B cell (primary cell): ENCODE results near the gene RNF167. TPM values are rescaled to one million over a fixed set of nuclear protein-coding genes. Genes with fewer than 3 reads are reported as not detected.

Experiments used
- ATAC-seq: fragments of 200-7000 bp; cut with Tn5 transposase; one replicate; pipeline ENCODE4 v1.10.0; 2021; ENCODE audit warnings: low read depth, mild to moderate bottlenecking, moderate number of reproducible peaks, moderate library complexity
- CTCF ChIA-PET: fragments of 350-600 bp; sonication (Branson Sonifier 250); formaldehyde crosslinking; loops from one replicate; lab custom pipeline; 2021; ENCODE audit warnings: antibody characterized with exemption, inconsistent platforms; lab: Charles Lee
- POLR2A ChIA-PET: fragments of 350-600 bp; sonication (Branson Sonifier 250); formaldehyde crosslinking; loops from one replicate; lab custom pipeline; 2021; ENCODE audit warnings: antibody characterized with exemption; lab: Charles Lee
- DNase-seq: peaks from one replicate; pipeline ENCODE4 v3.0.0; 2013
- H2AFZ ChIP-seq: 2 replicates; pipeline ENCODE4 v1.6.1; 2012; ENCODE audit warnings: mild to moderate bottlenecking, low read depth, low read length; ENCODE audit not compliant: insufficient read depth, poor library complexity, severe bottlenecking
- H3K27ac ChIP-seq, 2 donors: 1 replicate in 1 of 2; 2 replicates in 1 of 2; pipeline ENCODE4 v1.5.1; 2012 to 2013; ENCODE audit warnings: low read length in 2 of 2, mild to moderate bottlenecking in 2 of 2, moderate library complexity in 1 of 2
- H3K27me3 ChIP-seq, 4 experiments: fragments of 200-600 bp in 1 of 4; sonication (generic) in 1 of 4; replicated peaks in 1 of 4; 1 replicate in 2 of 4; 2 replicates in 2 of 4; pipeline versions ENCODE4 v1.6.1 to v1.7.0; 2013 to 2016; ENCODE audit warnings: low read length in 3 of 4, mild to moderate bottlenecking in 2 of 4, mixed read lengths in 1 of 4, moderate library complexity in 1 of 4; ENCODE audit not compliant: insufficient read depth in 4 of 4, control insufficient read depth in 3 of 4; ENCODE audit errors: control extremely low read depth in 1 of 4
- H3K36me3 ChIP-seq, 2 experiments: replicated peaks in 1 of 2; 1 replicate in 1 of 2; 2 replicates in 1 of 2; pipeline versions ENCODE4 v1.6.1 to v1.7.1; 2013; ENCODE audit warnings: low read length in 1 of 2; ENCODE audit not compliant: insufficient read depth in 2 of 2, control insufficient read depth in 1 of 2; ENCODE audit errors: control extremely low read depth in 1 of 2, extremely low read depth in 1 of 2
- H3K4me1 ChIP-seq, 2 donors: fragments of 200-600 bp in 1 of 2; sonication (generic) in 1 of 2; 1 replicate in 1 of 2; 2 replicates in 1 of 2; pipeline versions ENCODE4 v1.5.1 to v1.6.1; 2013 to 2017; ENCODE audit warnings: low read length in 2 of 2; ENCODE audit not compliant: control insufficient read depth in 2 of 2, insufficient read depth in 2 of 2
- H3K4me2 ChIP-seq: replicated peaks from 2 replicates; pipeline ENCODE3; 2012; ENCODE audit warnings: mild to moderate bottlenecking, low read depth, low read length; ENCODE audit not compliant: poor library complexity, severe bottlenecking
- H3K4me3 ChIP-seq, 5 experiments: fragments of 200-600 bp in 1 of 5; sonication (generic) in 1 of 5; 1 replicate in 3 of 5; 2 replicates in 2 of 5; pipeline versions ENCODE4 v1.5.1 to v1.7.0; 2011 to 2016; ENCODE audit warnings: low read length in 4 of 5, mild to moderate bottlenecking in 4 of 5, low read depth in 2 of 5, control low read depth in 1 of 5, moderate library complexity in 1 of 5; ENCODE audit not compliant: insufficient read depth in 1 of 5; ENCODE audit errors: control extremely low read depth in 1 of 5, extremely low read depth in 1 of 5
- H3K79me2 ChIP-seq: fragments of 200-600 bp; sonication (generic); one replicate; pipeline ENCODE4 v1.6.0; 2016; ENCODE audit warnings: low read length; ENCODE audit not compliant: control insufficient read depth, insufficient read depth
- H3K9ac ChIP-seq: fragments of 200-600 bp; sonication (generic); 2 replicates; pipeline ENCODE4 v1.6.1; 2017; ENCODE audit warnings: mild to moderate bottlenecking, low read length, moderate library complexity
- H3K9me3 ChIP-seq, 3 donors: one replicate each; pipeline versions ENCODE4 v1.6.1 to v1.7.1; 2013; ENCODE audit warnings: low read length in 2 of 3; ENCODE audit not compliant: control insufficient read depth in 2 of 3, insufficient read depth in 1 of 3; ENCODE audit errors: control extremely low read depth in 1 of 3
- H4K20me1 ChIP-seq: 2 replicates; pipeline ENCODE4 v1.6.0; 2012; ENCODE audit warnings: mild to moderate bottlenecking, low read length; ENCODE audit not compliant: insufficient read depth, control insufficient read depth, poor library complexity, severe bottlenecking
- H3K27ac Mint-ChIP-seq: one replicate; pipeline ENCODE4 v1.8.0; 2021; ENCODE audit warnings: mixed read lengths
- H3K27me3 Mint-ChIP-seq: one replicate; pipeline ENCODE4 v1.8.0; 2021; ENCODE audit warnings: mixed read lengths
- H3K4me1 Mint-ChIP-seq: one replicate; pipeline ENCODE4 v1.8.0; 2021; ENCODE audit warnings: mixed read lengths
- H3K4me3 Mint-ChIP-seq: one replicate; pipeline ENCODE4 v1.8.0; 2021; ENCODE audit warnings: mixed read lengths
- H3K9me3 Mint-ChIP-seq: one replicate; pipeline ENCODE4 v1.8.0; 2022; ENCODE audit warnings: mixed read lengths; ENCODE audit not compliant: insufficient read depth
- EZH2 ChIP-seq: IDR thresholded peaks from 2 replicates; pipeline ENCODE4 v1.6.1; 2012; ENCODE audit warnings: borderline replicate concordance, low read depth, mild to moderate bottlenecking, moderate library complexity, low read length; ENCODE audit not compliant: insufficient read depth, poor library complexity, severe bottlenecking
- WGBS: methylation state at CpG from one replicate; pipeline ENCODE4 v1.1.5; 2013; ENCODE audit warnings: missing lambda C conversion rate; ENCODE audit not compliant: insufficient coverage; 5-methylcytosine and 5-hydroxymethylcytosine counted together
- intact Hi-C: fragments of 100-400 bp; cut with micrococcal nuclease; formaldehyde crosslinking; loops from one replicate; pipeline ENCODE4 v1.10.0; 2022
- polyA plus RNA-seq: library from polyadenylated mRNA; depleted of rRNA; stranded (reverse); fragments of >200 nt; gene quantifications from 2 replicates; pipeline ENCODE4 v1.2.3, GENCODE V29; 2012
- total RNA-seq, 2 donors: library from RNA; stranded (reverse); fragments of 120-200 nt in 1 of 2; gene quantifications; 1 replicate in 1 of 2; 2 replicates in 1 of 2; pipeline versions ENCODE4 v1.2.3 to v1.2.4, GENCODE V29; 2013 to 2022
- TF ChIP-seq, protein P1 (sequence below): fragments of 200-600 bp; IDR thresholded peaks from one replicate; pipeline ENCODE4 v1.8.0; 2022; ENCODE audit warnings: antibody characterized with exemption, mild to moderate bottlenecking

RNF167 gene
- total and polyA plus RNA-seq, 2 donors (not counting 1 experiment from before 2014, with no cell fraction given): 143 to 186 TPM

DNA sequence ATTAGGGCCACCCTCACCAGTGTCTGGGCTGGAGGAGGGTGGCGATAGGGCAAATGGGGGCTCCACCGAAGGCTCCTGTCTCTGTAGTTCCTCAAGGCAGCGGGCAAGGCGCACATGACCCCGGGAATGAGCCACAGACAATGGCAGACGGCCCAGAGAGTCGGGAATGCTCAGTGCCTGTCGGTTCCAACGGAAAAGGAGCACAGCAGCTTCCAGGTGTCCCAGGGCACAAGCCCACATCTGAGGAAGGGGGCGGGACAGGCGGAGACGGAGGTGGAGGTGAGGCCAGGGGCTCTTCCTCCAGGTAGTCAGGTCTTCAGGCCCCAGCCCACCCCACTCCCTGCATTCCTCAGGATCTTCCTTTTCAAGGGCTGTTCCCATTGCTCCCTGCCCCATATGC is 32.7 kb downstream of the RNF167 start:
- ATAC-seq (no peak), DNase-seq (no peak)
- WGBS: 96% methylated on average over 12 of the region's 12 CpGs
- Histone ChIP-seq H3K27me3 (no peaks in the 10 kb centered on the region), H3K9me3 (no peaks in the 10 kb centered on the region), H2AFZ (no peak overlapping the region), H3K9ac (no peak overlapping the region), H3K27ac (no peak overlapping the region), H3K4me2 (no peak overlapping the region), H3K4me3 (no peak overlapping the region), H3K4me1 (peaks cover 9 to 12% of the 10 kb centered on the region in 2 donors), H4K20me1 (no peaks in the 10 kb centered on the region), H3K79me2 (peaks cover 16% of the 10 kb centered on the region), H3K36me3 (peaks cover 0 to 52% of the 10 kb centered on the region in 2 experiments)
- intact Hi-C loops: no loop called here
- no peaks in the 10 kb centered on the region for H3K27me3 Mint-ChIP-seq
- H3K9me3 Mint-ChIP-seq: no peaks in the 10 kb centered on the region
- ChIA-PET POLR2A (interaction anchor here (0.5 kb wide), 1 partner anchor 44 kb away, joined by 8 read pairs; no protein-coding TSS in a partner anchor), CTCF (interaction anchor here (1.4 kb wide), 1 partner anchor 89 kb away, joined by 4 read pairs; no protein-coding TSS in a partner anchor)
- H3K4me3 Mint-ChIP-seq: no peak overlapping the region
- TF ChIP-seq EZH2: no peak
- TF ChIP-seq, protein P1, sequence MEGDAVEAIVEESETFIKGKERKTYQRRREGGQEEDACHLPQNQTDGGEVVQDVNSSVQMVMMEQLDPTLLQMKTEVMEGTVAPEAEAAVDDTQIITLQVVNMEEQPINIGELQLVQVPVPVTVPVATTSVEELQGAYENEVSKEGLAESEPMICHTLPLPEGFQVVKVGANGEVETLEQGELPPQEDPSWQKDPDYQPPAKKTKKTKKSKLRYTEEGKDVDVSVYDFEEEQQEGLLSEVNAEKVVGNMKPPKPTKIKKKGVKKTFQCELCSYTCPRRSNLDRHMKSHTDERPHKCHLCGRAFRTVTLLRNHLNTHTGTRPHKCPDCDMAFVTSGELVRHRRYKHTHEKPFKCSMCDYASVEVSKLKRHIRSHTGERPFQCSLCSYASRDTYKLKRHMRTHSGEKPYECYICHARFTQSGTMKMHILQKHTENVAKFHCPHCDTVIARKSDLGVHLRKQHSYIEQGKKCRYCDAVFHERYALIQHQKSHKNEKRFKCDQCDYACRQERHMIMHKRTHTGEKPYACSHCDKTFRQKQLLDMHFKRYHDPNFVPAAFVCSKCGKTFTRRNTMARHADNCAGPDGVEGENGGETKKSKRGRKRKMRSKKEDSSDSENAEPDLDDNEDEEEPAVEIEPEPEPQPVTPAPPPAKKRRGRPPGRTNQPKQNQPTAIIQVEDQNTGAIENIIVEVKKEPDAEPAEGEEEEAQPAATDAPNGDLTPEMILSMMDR: no peak
- H3K27ac Mint-ChIP-seq: no peak overlapping the region
- H3K4me1 Mint-ChIP-seq: peaks cover 3% of the 10 kb centered on the region

DNA sequence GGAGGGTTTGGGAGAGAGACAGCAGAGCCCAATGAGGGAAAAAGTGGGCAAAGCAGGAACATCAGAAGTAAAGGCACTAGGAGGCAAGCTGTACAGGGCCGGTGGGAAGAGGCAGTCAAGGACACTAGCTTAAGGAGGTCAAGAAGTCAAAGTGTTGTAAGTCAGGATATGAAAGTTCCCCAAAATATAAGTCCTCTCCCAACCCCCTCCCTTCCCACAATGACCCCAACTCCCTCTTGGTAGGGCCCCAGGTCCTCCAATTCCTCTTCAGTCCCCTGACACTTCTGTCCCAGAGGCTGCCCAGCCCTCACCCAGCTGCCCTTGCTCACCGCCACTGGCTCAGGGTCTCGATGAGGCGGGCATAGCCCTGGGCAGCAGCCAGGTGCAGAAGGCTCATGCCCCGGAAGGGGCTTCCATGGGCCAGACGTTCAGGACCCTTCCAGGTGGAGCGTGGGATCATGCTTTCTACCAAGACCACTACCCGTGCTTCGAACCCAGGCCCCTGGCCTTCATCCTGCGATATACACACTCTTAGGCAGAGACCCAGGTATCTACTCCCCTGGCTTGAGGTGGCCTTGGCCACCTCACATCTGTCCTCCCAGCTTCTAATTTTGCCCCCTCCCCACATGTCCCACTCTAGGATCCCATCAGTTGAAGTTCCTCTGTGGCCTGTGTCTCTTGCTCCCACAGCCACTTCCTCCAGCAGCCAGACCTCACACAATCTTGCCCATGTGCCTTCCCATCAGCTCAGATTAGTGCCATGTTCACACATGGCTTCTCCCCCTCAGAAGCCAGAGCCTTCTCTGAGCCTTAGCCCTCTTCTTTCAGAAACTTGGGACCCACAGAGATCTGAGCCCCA is 33.4 kb downstream of the RNF167 start:
- Histone ChIP-seq H3K36me3 (peaks cover 0 to 60% of the 10 kb centered on the region in 2 experiments), H3K4me3 (no peak overlapping the region), H3K27ac (no peak overlapping the region), H3K9me3 (no peaks in the 10 kb centered on the region), H3K79me2 (peaks cover 13% of the 10 kb centered on the region), H4K20me1 (no peaks in the 10 kb centered on the region), H3K27me3 (no peaks in the 10 kb centered on the region), H3K4me2 (no peak overlapping the region), H2AFZ (no peak overlapping the region), H3K4me1 (peaks cover 10 to 13% of the 10 kb centered on the region in 2 donors), H3K9ac (no peak overlapping the region)
- intact Hi-C loops: no loop called here
- Mint-ChIP-seq H3K4me1 (peaks cover 10% of the 10 kb centered on the region), H3K9me3 (no peaks in the 10 kb centered on the region), H3K4me3 (no peak overlapping the region), H3K27me3 (no peaks in the 10 kb centered on the region), H3K27ac (no peak overlapping the region)
- no peak for ATAC-seq
- ChIA-PET CTCF (interaction anchor here (1.4 kb wide), 2 partner anchors 70 to 88 kb away, joined by 4 read pairs; partner anchors contain the start of gene CHRNE), POLR2A (interaction anchor here (0.5 kb wide), 1 partner anchor 43 kb away, joined by 8 read pairs; no protein-coding TSS in a partner anchor)
- 98% methylated on average over 9 of the region's 10 CpGs for WGBS
- no peak for DNase-seq
- TF ChIP-seq EZH2: no peak
- TF ChIP-seq, protein P1: no peak
